K562 (cell line): ENCODE measurements around the gene JMY. TPM values are rescaled to one million over a fixed set of nuclear protein-coding genes. Genes with fewer than 3 reads are reported as not detected.

Experiments used
- ATAC-seq: fragments of 200-7000 bp; cut with Tn5 transposase; 3 replicates; pipeline ENCODE4 v1.9.1; 2020; ENCODE audit warnings: moderate library complexity
- BruUV-seq: library from RNA; stranded (reverse); fragments of 400-500 nt; replicated peaks from 2 replicates; lab custom pipeline; 2021; lab: Mats Ljungman, UMichigan
- CTCF ChIA-PET: fragments of 300-600 bp; formaldehyde crosslinking; extraction: SDS; loops from one replicate; lab custom pipeline; 2021; ENCODE audit warnings: low intra/inter-chr PET ratio; lab: Yijun Ruan, JAX
- POLR2A ChIA-PET: fragments of 300-600, 350-650 bp; sonication (Branson Sonifier 250); formaldehyde crosslinking; extraction: SDS; loops from one replicate; lab custom pipeline; 2021; ENCODE audit warnings: antibody characterized with exemption, inconsistent platforms; lab: Yijun Ruan, JAX
- DNase-seq, 4 experiments: peaks; one replicate each; pipeline versions ENCODE4 v3.0.0 to v3.0.0-alpha.2; 2011 to 2018; ENCODE audit warnings: low spot score in 3 of 4, mixed read lengths in 3 of 4; ENCODE audit errors: extremely low read depth in 1 of 4
- FAIRE-seq: peaks from 2 replicates; lab custom pipeline; 2011; peaks lifted over from hg19 to GRCh38; lab: Jason Lieb, UNC
- H2AFZ ChIP-seq: 2 replicates; pipeline ENCODE4 v1.6.0; 2011; ENCODE audit warnings: low read depth, low read length, control low read depth, inconsistent platforms
- H3K27ac ChIP-seq: fragments of 200-600 bp; 3 replicates; pipeline ENCODE4 v1.8.0; 2011; ENCODE audit warnings: low read depth, mild to moderate bottlenecking, control low read depth, inconsistent platforms, low read length, moderate library complexity, mixed read lengths; ENCODE audit errors: extremely low read depth
- H3K27me3 ChIP-seq, 2 experiments: fragments of 300-600 bp in 1 of 2; 2 replicates in 1 of 2; 3 replicates in 1 of 2; pipeline versions ENCODE4 v1.6.0 to v1.8.0; 2011; ENCODE audit warnings: inconsistent platforms in 2 of 2, low read length in 2 of 2, mild to moderate bottlenecking in 1 of 2, mixed read lengths in 1 of 2, moderate library complexity in 1 of 2; ENCODE audit not compliant: control insufficient read depth in 2 of 2, insufficient read depth in 2 of 2
- H3K36me3 ChIP-seq: fragments of 300-600 bp; 3 replicates; pipeline ENCODE4 v1.8.0; 2011; ENCODE audit warnings: mild to moderate bottlenecking, low read length, inconsistent platforms; ENCODE audit not compliant: control insufficient read depth, insufficient read depth
- H3K4me1 ChIP-seq, 2 experiments: fragments of 200-600 bp in 1 of 2; replicated peaks in 1 of 2; 2 replicates in 1 of 2; 3 replicates in 1 of 2; pipeline versions ENCODE4 v1.5.1 to v1.8.0; 2011; ENCODE audit warnings: inconsistent platforms in 2 of 2, low read length in 2 of 2, mild to moderate bottlenecking in 1 of 2, mixed read lengths in 1 of 2, moderate library complexity in 1 of 2; ENCODE audit not compliant: control insufficient read depth in 2 of 2, insufficient read depth in 2 of 2
- H3K4me2 ChIP-seq: 2 replicates; pipeline ENCODE4 v1.6.1; 2011; ENCODE audit warnings: low read length, control low read depth, inconsistent platforms, mixed read lengths; ENCODE audit not compliant: insufficient read depth
- H3K4me3 ChIP-seq: fragments of 200-600 bp; sonication (generic), shearing (Covaris generic); 2 replicates; pipeline ENCODE4 v1.5.1; 2016; ENCODE audit warnings: control low read depth, inconsistent platforms
- H3K79me2 ChIP-seq: fragments of 200-600 bp; 3 replicates; pipeline ENCODE4 v1.8.0; 2011; ENCODE audit warnings: low read length, inconsistent platforms; ENCODE audit not compliant: control insufficient read depth, insufficient read depth
- H3K9ac ChIP-seq, 2 experiments: 2 replicates each; pipeline versions ENCODE4 v1.6.0 to v1.6.1; 2011; ENCODE audit warnings: low read depth in 2 of 2, low read length in 2 of 2, control low read depth in 1 of 2, inconsistent platforms in 1 of 2, mild to moderate bottlenecking in 1 of 2, mixed read lengths in 1 of 2; ENCODE audit not compliant: insufficient read depth in 1 of 2
- H3K9me1 ChIP-seq: one replicate; pipeline ENCODE4 v1.6.0; 2011; ENCODE audit warnings: inconsistent platforms, mild to moderate bottlenecking, low read length, moderate library complexity; ENCODE audit not compliant: control insufficient read depth, insufficient read depth
- H3K9me3 ChIP-seq: replicated peaks from 2 replicates; pipeline ENCODE4 v1.5.1; 2011; ENCODE audit warnings: low read depth, low read length, inconsistent platforms; ENCODE audit not compliant: control insufficient read depth, insufficient read depth
- H4K20me1 ChIP-seq: replicated peaks from 2 replicates; pipeline ENCODE4 v1.6.1; 2011; ENCODE audit warnings: low read length, inconsistent platforms, mixed read lengths; ENCODE audit not compliant: control insufficient read depth, insufficient read depth
- BDP1 ChIP-seq: IDR thresholded peaks from 3 replicates; pipeline ENCODE4 v1.6.1; 2011; ENCODE audit not compliant: insufficient read length, insufficient read depth
- E2F4 ChIP-seq: sonication (generic); formaldehyde crosslinking; IDR thresholded peaks from 2 replicates; pipeline ENCODE4 v1.8.0; 2022; ENCODE audit warnings: mild to moderate bottlenecking, low read depth, missing genetic modification reagents
- MGA ChIP-seq: fragments of 450-650 bp; IDR thresholded peaks from 2 replicates; pipeline ENCODE4 v1.6.1; 2016; ENCODE audit warnings: mild to moderate bottlenecking, moderate library complexity
- POLR2G ChIP-seq: fragments of 200-400 bp; formaldehyde crosslinking; IDR thresholded peaks from 2 replicates; pipeline ENCODE4 v1.6.1; 2017; ENCODE audit warnings: low read depth, mild to moderate bottlenecking, antibody characterized with exemption, low read length, moderate library complexity
- TRIM28 ChIP-seq: fragments of 450-650 bp; IDR thresholded peaks from 2 replicates; pipeline ENCODE4 v1.6.1; 2017
- WGBS: fragments of 100-300 bp; shearing (Covaris generic); methylation state at CpG from one replicate; pipeline ENCODE4 v1.1.6; 2016; ENCODE audit warnings: low coverage, mixed read lengths; ENCODE audit not compliant: insufficient coverage; ENCODE audit errors: missing lambda C conversion rate; 5-methylcytosine and 5-hydroxymethylcytosine counted together
- in situ Hi-C: fragments of 300-500 bp; cut with MboI; formaldehyde crosslinking; loops from 4 replicates; pipeline ENCODE4 v1.15.0; 2018; ENCODE audit warnings: inconsistent platforms, mixed read lengths
- intact Hi-C: fragments of 100-400 bp; cut with micrococcal nuclease; formaldehyde crosslinking; loops from 2 replicates; pipeline ENCODE4 v1.14.2; 2022
- polyA plus RNA-seq, 8 experiments: library from polyadenylated mRNA; depleted of rRNA in 4 of 8; stranded (reverse) in 5 of 8; unstranded in 3 of 8; fragments of >200 nt; fragmentation: Nextera tagmentation in 2 of 8; fragmentation: Illumina TruSeq in 1 of 8; extraction: Ambion mirVana in 2 of 8; extraction: Trizol in 1 of 8; gene quantifications; 2 replicates each; pipeline versions ENCODE4 v1.2.1 to v1.2.3, GENCODE V29; 2011 to 2014; ENCODE audit warnings: inconsistent platforms in 1 of 8, missing spikeins in 1 of 8
- total RNA-seq, 7 experiments: library from RNA; depleted of rRNA in 6 of 7; stranded (reverse); fragments of >200 nt in 6 of 7; fragmentation: Illumina TruSeq in 2 of 7; extraction: Trizol in 2 of 7; gene quantifications; 2 replicates each; pipeline versions ENCODE4 v1.2.1 to v1.2.3, GENCODE V29; 2011 to 2021; ENCODE audit warnings: low replicate concordance in 1 of 7

The JMY gene
- total and polyA plus RNA-seq, 9 of the 15 experiments (the other 6 are each of a cell fraction or from before 2014, with no cell fraction given): 1.1 to 5.5 (median 3.7) TPM

GRCh38 chr5:79259810-79260209, 23.9 kb downstream of the JMY start:
- H3K9ac ChIP-seq: no peak overlapping the region; a peak in 1 of 4 replicates
- ATAC-seq: no peak

More at GRCh38 chr5:79259810-79260209, 23.9 kb downstream of the JMY start:
- CTCF ChIA-PET: no interaction called here
- POLR2A ChIA-PET: interaction anchor here (0.8 kb wide), 1 partner anchor 9 kb away, joined by 4 read pairs; no protein-coding TSS in a partner anchor
- peaks cover 6 to 10% of the 10 kb centered on the region in 2 experiments; a peak in 3 of 5 replicates for H3K4me1 ChIP-seq
- 0 out of 2 replicates have a peak, but pooled peaks have one; percentile 26 for TF ChIP-seq E2F4 (CRISPR knock-in tag)
- no peak for TF ChIP-seq TRIM28
- peak; percentile 40 for TF ChIP-seq POLR2G
- no peak for TF ChIP-seq MGA
- TF ChIP-seq BDP1: no peak
- no peaks in the 10 kb centered on the region for H3K9me1 ChIP-seq
- DNase-seq (no peak), FAIRE-seq (no peak)
- WGBS: 61% methylated on average over 6 of the region's 6 CpGs
- intact Hi-C loops (no loop called here), in situ Hi-C loops (no loop called here)
- H3K4me3 ChIP-seq: no peak overlapping the region
- BruUV-seq: no TSS peak
- H3K79me2 ChIP-seq: peaks cover 8% of the 10 kb centered on the region
- H3K27me3 ChIP-seq: no peaks in the 10 kb centered on the region
- no peak overlapping the region for H3K27ac ChIP-seq
- H3K4me2 ChIP-seq: no peak overlapping the region
- no peaks in the 10 kb centered on the region for H3K36me3 ChIP-seq
- no peaks in the 10 kb centered on the region for H3K9me3 ChIP-seq
- peaks cover 14% of the 10 kb centered on the region; the same call in 1 of the 2 replicates for H4K20me1 ChIP-seq
- H2AFZ ChIP-seq: no peak overlapping the region
